DMS53 (cell line): ENCODE data around the gene RNF14.

Source experiments
- DNase-seq: peaks from one replicate; lab custom pipeline; 2025; lab: John Stamatoyannopoulos, UW

The RNF14 gene

GRCh38 chr5:141948812-141949211 is 20.1 kb upstream of the RNF14 start:
- no peak for DNase-seq

- DNase-seq: no peak
These were observed 19.4 kb upstream of the RNF14 start for GRCh38 chr5:141949511-141949910.

DNA sequence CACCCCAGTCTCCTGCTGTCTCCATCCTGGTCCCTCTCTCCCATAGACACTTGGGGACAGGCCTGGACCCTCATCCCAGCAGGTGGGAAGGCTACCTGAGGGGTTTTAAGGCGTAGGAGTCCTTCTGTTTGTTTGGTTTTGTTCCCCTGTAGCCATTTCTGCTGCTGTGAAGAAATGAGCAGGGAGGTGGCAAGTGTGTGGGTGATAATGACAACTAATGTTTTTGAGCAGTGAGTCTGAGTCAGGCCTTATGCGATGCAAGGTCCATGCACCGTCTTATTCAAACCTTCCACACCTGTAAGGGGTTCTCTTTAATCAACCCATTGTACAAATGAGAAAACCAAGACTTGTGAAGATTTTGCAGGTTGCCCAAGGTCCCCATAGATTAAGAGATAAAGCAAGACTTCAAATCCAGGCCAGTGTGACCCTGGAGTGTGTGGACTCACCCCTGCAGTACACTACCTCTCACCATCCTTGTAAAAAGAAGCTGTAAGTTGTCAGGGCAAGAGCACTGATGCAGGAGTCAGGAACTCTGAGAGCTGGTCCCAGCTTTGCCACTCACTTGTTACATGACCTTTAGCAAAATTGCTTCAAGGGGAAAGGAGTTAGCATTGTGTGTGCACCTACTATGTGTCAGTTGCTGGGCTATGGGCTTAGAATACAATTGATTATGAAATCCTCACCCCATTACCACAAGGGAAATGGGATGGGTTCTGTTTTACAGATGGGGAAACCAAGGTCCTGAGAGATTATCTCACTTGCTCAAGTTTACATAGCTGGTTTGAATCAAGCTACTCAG is 18.5 kb upstream of the RNF14 start:
- no peak for DNase-seq

DNA sequence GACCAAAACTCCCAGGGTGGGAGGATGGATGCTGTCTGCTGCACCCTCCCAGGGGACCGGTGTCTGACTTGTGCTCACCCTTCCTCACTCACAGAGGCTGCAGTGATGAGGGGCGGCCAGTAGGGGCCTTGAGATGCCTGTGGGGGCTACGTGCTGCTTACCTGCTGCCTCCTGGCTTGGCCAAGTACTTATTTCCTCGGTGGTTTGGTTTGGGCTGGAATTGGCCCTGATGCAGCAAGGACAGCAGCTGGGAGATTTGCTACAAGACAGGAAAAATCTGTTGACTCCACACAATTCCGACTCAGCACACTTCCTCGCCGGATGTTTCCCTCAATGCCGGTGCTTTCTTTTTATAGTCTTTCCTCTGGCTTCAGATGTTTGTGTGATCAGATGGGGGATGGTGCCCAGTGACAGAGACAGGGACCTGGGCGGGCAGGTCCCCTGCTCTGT is 17.5 kb upstream of the RNF14 start:
- DNase-seq: peak; percentile 17

DNA sequence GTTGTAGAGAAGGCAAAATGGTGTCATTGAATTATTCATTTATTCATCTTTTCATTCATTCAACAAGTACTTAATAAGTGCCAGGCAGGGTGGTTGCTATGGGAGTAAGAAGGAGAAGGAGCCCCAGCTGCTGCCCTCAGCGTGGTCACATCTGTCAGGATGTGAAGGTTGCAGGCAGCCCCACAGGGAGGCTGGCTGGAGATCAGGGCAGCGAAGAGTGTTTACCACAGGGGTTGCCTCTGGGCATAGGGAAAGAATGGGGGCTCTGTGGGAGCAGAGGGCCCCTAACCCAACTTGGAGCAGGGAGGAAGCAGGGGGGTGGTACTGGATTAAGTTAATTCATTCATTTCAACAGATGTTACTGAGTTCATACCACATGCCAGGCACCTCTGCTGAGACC is 16.9 kb upstream of the RNF14 start:
- no peak for DNase-seq

- DNase-seq: no peak
These were observed 14.7 kb upstream of the RNF14 start for GRCh38 chr5:141954194-141954593.

DNA sequence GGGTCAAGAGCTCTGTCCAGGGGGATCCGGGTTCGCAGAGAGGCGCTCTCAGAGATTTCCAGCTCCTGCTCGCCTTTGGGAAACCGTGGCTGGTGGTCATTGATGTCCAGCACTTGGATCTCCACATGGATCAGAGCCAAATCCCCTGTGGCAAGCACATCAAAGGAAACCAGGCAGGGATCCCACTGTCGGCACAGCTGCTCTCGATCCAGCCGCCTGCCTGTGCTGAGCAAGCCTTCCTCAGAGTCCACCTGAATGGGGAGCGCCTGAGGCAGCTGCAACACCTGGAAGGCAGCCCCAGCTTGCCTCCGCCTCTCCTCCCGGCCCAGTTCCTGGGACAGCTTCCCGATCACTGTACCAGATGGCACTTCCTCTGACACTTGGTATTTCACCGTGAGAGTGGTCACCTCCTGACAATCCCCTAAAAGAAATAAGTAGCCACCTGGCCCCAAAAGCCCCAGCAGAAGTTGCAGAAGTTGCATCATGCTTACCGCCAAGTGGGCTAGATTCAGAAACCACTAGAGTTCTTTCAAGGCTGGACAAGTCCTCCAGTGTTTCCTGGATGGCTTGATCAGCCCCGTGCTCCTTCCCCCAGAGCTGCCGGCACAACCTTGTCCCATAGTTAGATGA is 11.4 kb upstream of the RNF14 start:
- DNase-seq: peak; percentile 15

DNA sequence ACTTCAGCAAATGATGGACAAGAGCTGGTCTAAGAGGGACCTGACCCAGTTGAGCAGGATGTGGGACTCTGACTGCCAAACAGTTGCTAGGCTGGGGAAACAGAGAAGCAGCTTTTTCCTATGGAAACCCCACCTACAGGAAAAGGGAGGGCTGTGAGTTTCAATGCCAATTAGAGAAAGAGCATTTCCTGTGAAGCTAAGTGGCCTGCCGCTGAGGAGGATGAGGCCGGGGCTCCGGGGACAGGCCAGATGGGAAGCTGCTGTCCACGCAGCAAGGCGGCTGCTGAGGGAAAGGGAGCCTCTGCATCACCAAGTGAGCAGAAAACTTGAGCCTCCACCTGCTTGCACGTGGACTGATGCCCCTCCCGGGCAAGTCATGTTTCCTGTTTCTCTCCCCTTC is 10.8 kb upstream of the RNF14 start, which contains the start of gene PCDH12:
Gene PCDH12 (minus strand): TSS at position 90 of the 400 bp plus-strand sequence. CDS start 351 bp downstream, outside the sequence.
- peak; percentile 13 for DNase-seq

GRCh38 chr5:141958546-141959172 is 10.2 kb upstream of the RNF14 start:
- no peak for DNase-seq

DNA sequence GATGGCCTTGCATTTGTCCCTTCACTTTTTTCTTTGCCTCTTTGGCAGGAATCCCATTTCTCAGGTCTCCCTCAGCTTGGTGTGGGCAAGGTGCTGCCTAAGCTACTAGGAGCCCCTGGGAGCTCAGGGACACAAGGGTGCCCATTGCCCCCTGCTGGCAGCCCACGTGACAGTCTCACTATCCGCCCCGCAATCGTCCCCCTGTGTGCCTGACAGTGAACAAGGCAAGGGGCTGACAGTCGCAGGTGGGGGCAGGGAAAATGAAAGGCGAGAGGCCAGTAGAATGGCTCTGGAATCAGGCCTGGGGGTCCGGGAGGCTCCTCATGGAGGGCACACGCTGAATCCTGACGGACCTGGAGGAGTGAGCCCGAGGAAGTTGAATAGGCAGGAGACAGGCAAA is 8.9 kb upstream of the RNF14 start:
- DNase-seq: peak; percentile 25

DNA sequence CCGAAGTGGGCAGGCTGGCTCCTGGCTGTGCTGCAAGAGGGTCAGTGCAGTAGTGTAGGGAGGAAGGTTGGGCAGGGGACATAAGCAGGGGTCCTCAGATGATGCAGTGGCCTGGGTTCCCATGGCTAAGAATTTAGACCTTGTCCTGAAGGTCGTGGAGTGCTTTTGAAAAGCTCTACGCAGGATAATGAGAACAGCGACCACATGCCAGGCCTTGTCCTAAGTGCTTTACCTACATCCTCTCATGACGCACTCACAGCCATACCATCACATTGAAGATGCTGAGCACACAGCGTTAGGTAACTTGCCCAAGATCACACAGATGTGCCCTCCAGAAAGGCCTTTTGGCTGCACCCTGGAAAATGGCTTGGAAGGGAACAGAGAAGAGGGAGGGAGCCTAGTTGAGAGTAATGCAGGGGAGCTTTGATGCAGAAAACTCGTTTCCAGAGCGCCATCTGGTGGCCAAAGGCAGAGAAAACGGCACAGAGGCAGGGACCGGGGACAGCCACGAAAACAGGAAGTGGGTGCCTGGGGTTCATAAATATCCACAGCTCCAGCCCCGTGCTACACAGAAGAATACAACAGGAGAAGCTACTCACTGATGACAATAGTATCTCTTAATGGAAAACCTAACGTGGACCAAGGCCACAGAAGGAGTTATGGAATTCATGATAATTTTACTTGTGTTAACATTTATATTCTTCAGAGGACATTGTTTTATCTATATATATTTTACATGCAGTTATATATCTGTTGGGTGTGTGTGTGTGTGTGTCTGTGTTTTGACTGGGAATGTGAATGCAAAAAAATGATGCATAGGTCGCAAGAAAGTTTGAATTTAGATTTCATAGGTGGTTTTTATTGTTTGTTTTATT is 8.2 kb upstream of the RNF14 start:
- peak; percentile 92 for DNase-seq

DNA sequence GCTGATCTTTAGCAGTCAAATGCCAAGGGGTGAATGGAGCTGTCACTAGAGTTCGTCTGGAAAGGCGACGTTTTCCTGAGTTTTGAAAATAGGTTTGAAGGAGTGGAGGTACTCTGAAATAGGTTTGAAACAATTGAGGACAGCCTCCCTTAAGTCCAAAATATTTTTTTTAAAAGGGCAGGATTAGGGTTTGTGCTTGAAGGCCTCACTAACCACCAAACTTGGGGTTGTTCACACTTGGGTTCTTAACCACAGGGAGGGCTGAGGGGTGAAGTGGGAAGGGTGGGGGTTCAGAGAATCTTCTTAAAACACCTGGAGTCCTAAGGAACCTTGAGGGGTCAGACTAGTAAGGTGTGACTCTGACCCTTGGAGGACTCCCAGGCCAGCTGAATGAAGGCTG is 7.4 kb upstream of the RNF14 start:
- no peak for DNase-seq

DNA sequence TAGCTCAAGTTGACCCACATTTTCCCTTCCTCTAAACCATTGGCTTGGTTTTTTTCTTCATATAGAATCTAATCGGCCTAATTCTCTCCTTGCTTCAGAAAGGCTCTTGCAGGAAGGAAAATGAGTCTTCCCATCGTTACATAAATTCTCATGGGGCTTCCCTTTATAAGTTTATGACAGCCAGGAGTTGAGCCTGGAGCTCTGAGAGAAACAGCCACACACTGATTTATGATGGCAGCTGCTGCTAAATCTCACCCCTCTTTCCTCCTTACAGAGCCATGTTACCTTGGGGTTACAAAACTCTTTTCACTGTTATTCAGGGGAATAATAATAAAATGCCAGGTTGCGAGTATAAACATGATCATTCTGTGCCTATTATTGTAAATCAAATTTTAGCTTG is 5.2 kb upstream of the RNF14 start:
- DNase-seq: no peak

GRCh38 chr5:141965071-141965470 is 3.8 kb upstream of the RNF14 start:
- DNase-seq: no peak

DNA sequence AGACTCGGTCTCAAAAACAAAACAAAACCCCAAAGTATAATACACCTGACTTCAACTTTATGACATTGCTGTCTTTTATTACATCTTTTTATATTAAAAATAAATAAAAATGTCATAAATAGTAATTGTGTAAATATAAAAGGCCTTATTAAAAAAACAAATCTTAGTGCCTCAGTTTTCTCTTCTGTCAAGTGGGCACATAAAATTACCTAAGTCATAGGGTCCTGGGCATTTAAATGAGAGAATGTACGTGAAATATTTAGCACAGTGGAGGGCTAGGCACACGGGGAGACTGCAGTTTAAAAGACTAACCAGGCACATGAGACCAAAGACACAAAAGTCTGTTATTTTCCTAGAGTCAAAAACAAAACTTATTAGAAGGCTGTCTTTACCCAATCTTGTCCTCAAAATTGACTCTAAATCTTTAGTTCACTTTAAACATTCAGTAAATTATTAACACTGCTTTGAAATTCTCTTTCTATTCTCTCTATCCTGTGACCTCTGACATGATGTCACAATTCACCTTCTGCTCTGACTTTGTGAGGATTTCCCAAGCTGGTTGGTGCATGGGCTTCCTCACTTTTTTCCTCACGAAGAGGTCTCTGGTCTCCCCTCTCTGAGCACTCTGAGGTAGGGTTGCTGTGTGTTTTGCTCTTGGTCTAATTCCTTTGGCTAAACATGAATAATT is 2.5 kb upstream of the RNF14 start:
- DNase-seq: no peak

GRCh38 chr5:141966963-141967333 is 2.0 kb upstream of the RNF14 start:
- no peak for DNase-seq

- peak; percentile 20 for DNase-seq
These were observed 1.2 kb downstream of the RNF14 start for GRCh38 chr5:141969783-141970771.

GRCh38 chr5:141973871-141974595 is 5.1 kb downstream of the RNF14 start:
- no peak for DNase-seq

DNA sequence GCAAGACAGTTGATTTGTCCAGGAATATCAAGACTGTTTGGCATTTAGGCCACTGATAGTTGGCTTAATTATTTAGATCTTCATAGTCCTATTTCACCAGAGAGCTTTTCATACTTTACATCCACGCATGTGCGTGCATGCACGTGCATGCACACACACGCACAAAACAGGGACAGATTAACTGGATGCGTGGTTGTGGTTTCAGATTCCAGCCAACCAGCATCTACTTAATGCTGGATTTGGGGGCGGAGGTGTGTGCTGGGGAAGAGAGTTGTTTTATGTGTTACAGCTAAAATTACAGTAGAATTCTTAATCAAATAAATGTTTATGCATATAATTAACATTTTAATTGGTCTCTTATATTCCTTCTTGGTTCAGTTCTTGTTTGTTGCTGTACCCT is 7.3 kb downstream of the RNF14 start:
- no peak for DNase-seq

- no peak for DNase-seq
These were observed 9.5 kb downstream of the RNF14 start for GRCh38 chr5:141978389-141978788.
